Measurements from ENCODE around the gene SMC4. TPM values are rescaled to one million over a fixed set of nuclear protein-coding genes. Genes with fewer than 3 reads are reported as not detected.

SMC4 gene
- total RNA-seq, 2 experiments from 2014 or later, result 187 to 189 TPM

DNA sequence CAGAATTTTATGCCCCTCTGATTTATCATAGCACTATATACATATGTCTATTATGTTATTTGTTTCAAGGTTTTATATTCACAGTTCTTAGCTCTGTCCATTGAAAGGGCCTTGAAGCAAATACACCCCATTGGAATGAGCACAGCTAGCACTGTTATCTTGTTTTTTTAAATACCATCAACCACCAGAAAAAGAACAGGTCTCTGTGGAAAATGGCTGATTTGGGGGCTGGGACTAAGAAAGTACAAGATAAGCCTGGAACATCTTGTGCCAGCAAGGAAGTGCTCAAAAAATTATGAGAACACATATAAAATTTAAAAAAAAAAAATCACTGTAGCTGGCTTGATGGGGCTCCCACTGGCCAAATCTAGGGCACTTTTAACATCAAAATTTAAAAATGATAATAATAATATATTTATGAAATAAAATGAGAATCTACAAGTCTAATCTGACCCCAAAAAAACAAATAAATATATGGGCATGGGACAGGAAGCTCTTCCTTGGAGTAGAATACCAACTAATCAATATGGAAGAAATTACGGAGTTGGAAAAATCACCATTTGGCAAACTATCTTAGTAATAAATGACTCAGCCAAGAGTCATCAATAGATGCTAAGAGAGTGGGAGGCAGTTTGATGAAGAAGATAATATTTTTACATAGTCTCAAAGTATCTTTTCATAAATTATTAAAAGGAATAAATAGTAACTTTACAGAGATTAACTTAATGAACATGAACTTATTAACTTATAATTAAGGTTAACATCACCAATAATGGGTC, 20.9 kb upstream of the SMC4 start:
- H3K9me3 Mint-ChIP-seq, result no peaks in the 10 kb centered on the region
- H3K27ac Mint-ChIP-seq, result no peak overlapping the region
- H3K4me3 Mint-ChIP-seq, result no peak overlapping the region
- POLR2A ChIA-PET, result no interaction called here
- H3K36me3 Mint-ChIP-seq, result peaks cover 23% of the 10 kb centered on the region
- no peaks in the 10 kb centered on the region for H3K27me3 Mint-ChIP-seq
- no peak for ATAC-seq (ENCODE audit: low read depth)
- H3K4me1 Mint-ChIP-seq, result no peaks in the 10 kb centered on the region
- DNase-seq, result no peak

DNA sequence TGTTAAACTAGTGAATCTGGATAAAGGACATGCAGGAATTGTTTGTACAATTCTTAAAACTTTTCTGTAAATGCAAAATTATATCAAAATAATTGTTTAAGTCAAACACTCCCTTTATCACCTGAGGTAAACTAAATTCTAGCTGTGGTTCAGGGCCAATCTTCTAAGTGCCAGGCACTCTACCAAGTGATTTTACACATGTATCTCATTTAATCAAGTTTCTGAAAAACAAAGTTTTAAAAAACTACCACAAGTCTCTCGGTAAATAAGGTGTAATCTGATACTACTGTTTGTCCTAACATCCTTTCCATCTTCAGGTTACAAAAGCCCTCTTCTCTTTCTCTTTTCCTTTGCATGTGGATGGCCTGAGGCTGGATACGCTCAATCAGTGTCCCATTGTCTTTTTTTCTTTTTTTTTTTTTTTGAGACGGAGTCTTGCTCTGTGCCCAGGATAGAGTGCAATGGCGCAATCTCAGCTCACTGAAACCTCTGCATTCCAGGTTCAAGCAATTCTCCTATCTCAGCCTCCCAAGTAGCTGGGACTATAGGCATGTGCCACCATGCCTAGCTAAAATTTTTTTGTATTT, 19.7 kb upstream of the SMC4 start:
- POLR2A ChIA-PET, result no interaction called here
- no peak overlapping the region for H3K27ac Mint-ChIP-seq

DNA sequence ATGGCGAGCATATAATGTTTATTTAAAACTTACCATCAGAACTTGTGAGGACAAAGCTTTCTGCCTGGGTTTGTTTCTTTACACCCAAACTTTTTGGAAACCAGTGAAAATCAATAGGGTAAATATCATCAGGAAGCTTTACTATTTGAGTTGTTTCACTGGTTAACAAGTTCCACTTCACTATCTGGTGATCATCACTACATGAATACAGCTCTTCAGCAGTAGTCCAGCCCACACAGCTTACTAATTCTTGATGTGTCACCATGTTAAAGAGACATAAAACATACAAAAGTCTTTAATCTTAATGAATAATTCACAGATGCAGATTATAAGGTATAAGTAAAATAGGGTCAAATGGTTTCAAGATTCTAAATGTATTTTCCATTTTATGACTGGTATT, 18.0 kb upstream of the SMC4 start:
- H3K4me3 Mint-ChIP-seq, result no peak overlapping the region
- POLR2A ChIA-PET, result no interaction called here
- H3K27me3 Mint-ChIP-seq, result no peaks in the 10 kb centered on the region
- H3K27ac Mint-ChIP-seq, result no peak overlapping the region
- H3K9me3 Mint-ChIP-seq, result no peaks in the 10 kb centered on the region
- H3K36me3 Mint-ChIP-seq, result peaks cover 14% of the 10 kb centered on the region
- ATAC-seq (ENCODE audit: low read depth) (no peak), DNase-seq (no peak)
- no peaks in the 10 kb centered on the region for H3K4me1 Mint-ChIP-seq

More for the DNA sequence above, 19.7 kb upstream of the SMC4 start:
- DNase-seq, result no peak
- Mint-ChIP-seq H3K36me3 (peaks cover 11% of the 10 kb centered on the region), H3K4me3 (no peak overlapping the region), H3K4me1 (no peaks in the 10 kb centered on the region), H3K9me3 (no peaks in the 10 kb centered on the region), H3K27me3 (no peaks in the 10 kb centered on the region)
- ATAC-seq (ENCODE audit: low read depth), result no peak

DNA sequence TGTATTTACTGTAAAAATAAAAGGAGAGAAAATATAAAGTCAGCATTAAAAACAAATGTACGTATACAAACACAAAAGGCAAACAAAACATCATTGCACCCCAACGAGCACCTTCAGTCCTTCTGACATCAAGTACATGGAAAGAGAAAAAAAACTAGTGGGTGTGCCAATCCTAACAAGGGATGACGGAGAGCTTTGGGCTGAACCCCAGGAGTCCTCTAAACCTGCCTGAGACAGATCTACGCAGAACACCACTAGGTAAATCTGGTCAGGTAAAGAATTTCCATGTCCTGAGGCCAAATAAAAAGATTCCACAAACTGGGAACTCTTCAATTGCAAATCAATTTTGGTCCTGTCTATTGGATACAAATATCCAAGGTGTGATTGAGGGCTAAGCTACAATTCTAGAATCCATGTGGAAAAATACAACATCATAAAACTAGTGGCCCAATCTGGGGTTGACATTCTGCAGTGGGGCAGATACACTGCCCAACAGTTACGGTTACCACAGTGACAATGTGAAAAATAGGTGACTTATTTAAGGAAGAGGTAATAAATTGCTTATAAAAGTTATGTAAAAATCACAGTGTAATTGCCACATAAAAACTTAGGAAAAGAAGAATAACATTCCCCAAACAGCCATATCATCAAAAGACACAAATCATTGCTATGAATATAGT, 14.7 kb upstream of the SMC4 start:
- no peak overlapping the region for H3K4me3 Mint-ChIP-seq
- no peak overlapping the region for H3K27ac Mint-ChIP-seq
- no peaks in the 10 kb centered on the region for H3K27me3 Mint-ChIP-seq
- H3K9me3 Mint-ChIP-seq, result peaks cover under 1% of the 10 kb centered on the region
- no peak for ATAC-seq (ENCODE audit: low read depth)
- H3K4me1 Mint-ChIP-seq, result peaks cover 2% of the 10 kb centered on the region
- POLR2A ChIA-PET, result no interaction called here
- no peak for DNase-seq
- H3K36me3 Mint-ChIP-seq, result peaks cover 19% of the 10 kb centered on the region

DNA sequence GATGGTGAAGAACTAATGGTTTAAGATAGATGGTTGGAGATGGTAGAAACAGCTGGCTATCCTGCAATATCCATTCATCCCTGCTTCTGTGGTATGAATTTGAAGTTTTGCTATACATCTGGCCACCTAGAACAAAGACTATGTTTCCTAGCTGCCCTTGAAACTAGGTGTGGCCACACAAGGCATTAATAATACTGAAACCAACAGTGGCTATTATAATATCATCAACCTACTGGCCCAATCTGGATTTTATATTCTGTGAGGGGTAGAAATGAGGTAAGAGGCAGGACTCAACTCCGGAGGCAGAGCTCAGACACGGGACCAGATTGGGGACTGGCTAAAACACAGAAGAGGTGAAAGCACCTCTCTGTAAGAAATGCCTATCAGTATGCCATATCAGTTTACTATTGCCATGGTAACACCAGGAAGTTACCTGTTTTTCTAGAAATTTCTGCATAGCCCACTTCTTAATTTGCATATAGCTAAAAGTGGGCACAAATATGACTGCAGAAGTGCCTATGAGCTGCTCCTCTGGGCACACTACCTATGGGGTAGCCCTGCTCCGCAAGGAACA, 8.8 kb upstream of the SMC4 start:
- H3K4me1 Mint-ChIP-seq, result peaks cover 16% of the 10 kb centered on the region
- POLR2A ChIA-PET, result no interaction called here
- no peaks in the 10 kb centered on the region for H3K27me3 Mint-ChIP-seq
- H3K4me3 Mint-ChIP-seq, result no peak overlapping the region
- H3K27ac Mint-ChIP-seq, result no peak overlapping the region
- ATAC-seq (ENCODE audit: low read depth) (no peak), DNase-seq (no peak)
- peaks cover 22% of the 10 kb centered on the region for H3K36me3 Mint-ChIP-seq
- H3K9me3 Mint-ChIP-seq, result peaks cover 2% of the 10 kb centered on the region

- peaks cover 2% of the 10 kb centered on the region for H3K9me3 Mint-ChIP-seq
- H3K27ac Mint-ChIP-seq, result no peak overlapping the region
- peaks cover 13% of the 10 kb centered on the region for H3K36me3 Mint-ChIP-seq
- no peaks in the 10 kb centered on the region for H3K27me3 Mint-ChIP-seq
- DNase-seq, result no peak
- no peak for ATAC-seq (ENCODE audit: low read depth)
- H3K4me1 Mint-ChIP-seq, result peaks cover 25% of the 10 kb centered on the region
- POLR2A ChIA-PET, result no interaction called here
- no peak overlapping the region for H3K4me3 Mint-ChIP-seq
Observed at GRCh38 chr3:160392798-160393197, 6.7 kb upstream of the SMC4 start.

- POLR2A ChIA-PET, result no interaction called here
- Mint-ChIP-seq H3K4me1 (peaks cover 28% of the 10 kb centered on the region), H3K36me3 (peaks cover 13% of the 10 kb centered on the region), H3K27me3 (no peaks in the 10 kb centered on the region), H3K9me3 (peaks cover 2% of the 10 kb centered on the region), H3K4me3 (no peak overlapping the region), H3K27ac (no peak overlapping the region)
- no peak for ATAC-seq (ENCODE audit: low read depth)
- DNase-seq, result no peak
Observed at GRCh38 chr3:160393346-160394008, 6.0 kb upstream of the SMC4 start.

GRCh38 chr3:160394009-160394392, 5.4 kb upstream of the SMC4 start:
- DNase-seq, result no peak
- Mint-ChIP-seq H3K4me1 (peaks cover 28% of the 10 kb centered on the region), H3K27me3 (no peaks in the 10 kb centered on the region), H3K9me3 (peaks cover 2% of the 10 kb centered on the region), H3K27ac (no peak overlapping the region), H3K36me3 (peaks cover 14% of the 10 kb centered on the region), H3K4me3 (no peak overlapping the region)
- POLR2A ChIA-PET, result no interaction called here
- no peak for ATAC-seq (ENCODE audit: low read depth)

DNA sequence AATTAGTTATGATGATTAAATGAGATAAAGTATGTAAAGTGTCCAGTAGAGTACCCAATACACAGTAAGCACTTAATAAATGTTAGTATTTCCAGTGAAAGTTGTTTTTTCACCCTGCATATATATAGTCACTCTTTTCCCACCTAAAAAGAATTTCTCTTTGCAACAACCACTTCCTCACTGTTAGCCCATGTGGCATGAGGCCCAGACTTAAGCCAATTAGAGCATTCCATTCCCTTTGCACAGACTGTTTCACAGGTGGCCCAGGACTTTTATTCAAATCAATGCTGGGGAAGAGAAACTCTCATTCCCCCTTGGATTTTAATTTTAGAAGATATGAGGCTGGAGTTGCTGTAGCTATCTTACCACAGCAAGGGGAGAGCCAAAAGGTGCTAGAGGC, 4.2 kb upstream of the SMC4 start:
- H3K27ac Mint-ChIP-seq, result no peak overlapping the region

DNA sequence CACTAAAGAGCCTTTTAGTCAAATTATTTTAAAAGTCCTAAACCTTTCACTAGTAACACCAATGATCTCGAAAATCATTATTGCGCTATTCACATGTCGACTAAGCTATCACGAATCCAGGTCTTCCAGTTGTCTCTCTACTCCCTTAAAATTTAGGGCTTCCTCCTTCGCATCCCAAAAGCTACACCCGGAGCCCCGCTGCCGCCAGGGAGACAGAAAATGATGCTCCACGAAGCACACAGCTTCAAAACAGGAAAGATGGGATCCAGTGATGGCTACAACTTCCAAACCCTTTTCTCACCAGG, 678 bp upstream of the SMC4 start:
- Mint-ChIP-seq H3K27ac (peak overlapping the region; percentile 93), H3K4me1 (peaks cover 35% of the 10 kb centered on the region), H3K4me3 (peak overlapping the region; percentile 92), H3K36me3 (peaks cover 35% of the 10 kb centered on the region), H3K9me3 (no peaks in the 10 kb centered on the region), H3K27me3 (no peaks in the 10 kb centered on the region)
- no peak for ATAC-seq (ENCODE audit: low read depth)
- DNase-seq, result no peak
- POLR2A ChIA-PET, result interaction anchor here (1.5 to 2.2 kb wide), 3 partner anchors 34 to 411 kb away, joined by 3 to 86 read pairs (median 3); partner anchors contain the start of gene TRIM59

More for the DNA sequence above, 4.2 kb upstream of the SMC4 start:
- ATAC-seq (ENCODE audit: low read depth) (no peak), DNase-seq (no peak)
- POLR2A ChIA-PET, result interaction anchor here (2.2 kb wide), 1 partner anchor 54 kb away, joined by 9 read pairs; the partner anchor contains the start of gene TRIM59
- Mint-ChIP-seq H3K4me3 (no peak overlapping the region), H3K9me3 (no peaks in the 10 kb centered on the region), H3K4me1 (peaks cover 30% of the 10 kb centered on the region), H3K27me3 (no peaks in the 10 kb centered on the region), H3K36me3 (peaks cover 16% of the 10 kb centered on the region)

- Mint-ChIP-seq H3K36me3 (peaks cover 39% of the 10 kb centered on the region), H3K27me3 (no peaks in the 10 kb centered on the region), H3K4me1 (peaks cover 40% of the 10 kb centered on the region), H3K9me3 (no peaks in the 10 kb centered on the region), H3K4me3 (peak overlapping the region; percentile 92), H3K27ac (peak overlapping the region; percentile 93)
- POLR2A ChIA-PET, result interaction anchor here (0.9 to 2.2 kb wide), 10 partner anchors 9 to 165 kb away, joined by 3 to 86 read pairs (median 4); partner anchors contain the start of genes KPNA4 and TRIM59
- ATAC-seq (ENCODE audit: low read depth) (peak; percentile 11), DNase-seq (peak; percentile 64)
Observed at GRCh38 chr3:160400030-160400701, 716 bp downstream of the SMC4 start.

- peak; percentile 60 for DNase-seq
- H3K9me3 Mint-ChIP-seq, result no peaks in the 10 kb centered on the region
- H3K27me3 Mint-ChIP-seq, result no peaks in the 10 kb centered on the region
- H3K4me1 Mint-ChIP-seq, result peaks cover 38% of the 10 kb centered on the region
- ATAC-seq (ENCODE audit: low read depth), result no peak
- POLR2A ChIA-PET, result interaction anchor here (1.0 to 2.9 kb wide), 8 partner anchors 8 to 165 kb away, joined by 3 to 86 read pairs (median 6); partner anchors contain the start of genes KPNA4 and TRIM59
- H3K36me3 Mint-ChIP-seq, result peaks cover 37% of the 10 kb centered on the region
- H3K4me3 Mint-ChIP-seq, result peak overlapping the region; percentile 92
- H3K27ac Mint-ChIP-seq, result peak overlapping the region; percentile 93
Observed at GRCh38 chr3:160400702-160401150, 1.3 kb downstream of the SMC4 start.
